H1 (cell line): ENCODE measurements around the gene POU5F1. TPM values are rescaled to one million over a fixed set of nuclear protein-coding genes. Genes with fewer than 3 reads are reported as not detected.

Experiments
- CHD1 ChIP-seq: IDR thresholded peaks from 2 replicates; pipeline ENCODE4 v1.6.1; 2012; ENCODE audit warnings: low read depth, low read length, improper control_type of control experiment
- KDM5A ChIP-seq: fragments of 200-600 bp; IDR thresholded peaks from 2 replicates; pipeline ENCODE4 v1.7.1; 2012; ENCODE audit warnings: mild to moderate bottlenecking, low read length, inconsistent platforms, mixed read lengths
- TCF12 ChIP-seq: IDR thresholded peaks from 2 replicates; pipeline ENCODE4 v1.6.1; 2011; ENCODE audit warnings: low read depth, mild to moderate bottlenecking, low read length
- polyA plus RNA-seq, 7 experiments: library from polyadenylated mRNA; depleted of rRNA in 3 of 7; stranded (reverse) in 5 of 7; unstranded in 2 of 7; fragments of >200 nt in 5 of 7; fragments of 200-250 nt in 2 of 7; gene quantifications; 1 replicate in 5 of 7; 2 replicates in 1 of 7; 4 replicates in 1 of 7; pipeline versions ENCODE4 v1.2.1 to v1.2.3, GENCODE V29; 2011 to 2013; ENCODE audit warnings: missing spikeins in 2 of 7, mixed read lengths in 2 of 7
- total RNA-seq: library from RNA; stranded (reverse); fragmentation: NEBNext Ultra II Directional; extraction: Animal tissue kit (Norgen Biotek cat#: 25700); gene quantifications from 2 replicates; pipeline ENCODE4 v1.2.1, GENCODE V29; 2021
- TF ChIP-seq, protein P1 (sequence below): fragments of 300-600 bp; sonication (generic); IDR thresholded peaks from 2 replicates; pipeline ENCODE4 v1.7.1; 2012; ENCODE audit warnings: low read length, moderate library complexity, mild to moderate bottlenecking, inconsistent platforms; ENCODE audit not compliant: insufficient replicate concordance

POU5F1 gene
- total and polyA plus RNA-seq, 2 of the 8 experiments (the other 6 are each of a cell fraction or from before 2014, with no cell fraction given): 2,437 to 2,526 TPM

DNA sequence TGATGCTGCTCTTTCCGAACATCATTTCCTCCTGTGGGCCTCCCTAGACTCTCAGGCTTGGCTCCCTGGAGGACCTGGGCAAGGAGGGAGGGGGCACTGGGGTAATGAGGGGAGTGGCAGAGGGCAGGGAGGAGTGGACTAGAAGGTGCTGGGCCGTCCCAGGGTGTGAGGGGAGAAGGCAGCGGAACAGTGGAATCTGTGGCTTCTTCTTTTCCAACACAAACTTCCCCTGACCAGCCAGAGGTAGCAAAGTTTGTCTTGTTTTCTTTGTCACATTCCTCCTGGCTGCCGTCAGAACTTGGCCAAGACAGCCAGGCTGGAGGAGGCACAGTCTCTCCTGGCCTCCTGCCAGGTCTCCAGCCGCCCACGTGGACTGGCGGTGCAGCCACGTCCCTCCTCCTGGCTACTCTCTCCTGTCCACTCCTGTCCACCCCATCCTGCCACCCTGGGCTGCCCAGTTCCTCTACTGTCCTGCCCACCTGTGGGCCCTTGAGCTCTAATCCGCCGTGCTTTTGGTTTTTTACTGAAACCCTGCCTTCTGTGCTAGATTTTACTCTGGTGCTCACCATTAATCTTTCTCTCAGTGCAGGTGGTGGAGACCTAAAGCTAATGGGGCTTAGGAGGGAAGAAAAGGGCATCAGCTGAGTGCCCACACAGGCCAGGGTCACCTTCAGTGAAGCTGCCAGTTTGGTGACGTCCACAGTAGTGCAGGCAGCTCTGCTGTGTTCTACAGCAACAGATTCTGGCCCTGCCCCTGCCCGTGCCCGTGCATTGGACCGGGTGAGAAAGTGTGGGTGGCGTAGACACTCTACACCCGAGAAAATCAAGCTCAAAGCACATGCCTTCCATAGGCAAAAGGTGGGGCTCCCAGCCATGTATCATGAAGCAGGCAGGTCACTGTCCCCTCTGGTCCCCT is 47.4 kb downstream of the POU5F1 start (continued):
- TF ChIP-seq KDM5A (no peak), CHD1 (no peak), TCF12 (no peak)
- TF ChIP-seq, protein P1, sequence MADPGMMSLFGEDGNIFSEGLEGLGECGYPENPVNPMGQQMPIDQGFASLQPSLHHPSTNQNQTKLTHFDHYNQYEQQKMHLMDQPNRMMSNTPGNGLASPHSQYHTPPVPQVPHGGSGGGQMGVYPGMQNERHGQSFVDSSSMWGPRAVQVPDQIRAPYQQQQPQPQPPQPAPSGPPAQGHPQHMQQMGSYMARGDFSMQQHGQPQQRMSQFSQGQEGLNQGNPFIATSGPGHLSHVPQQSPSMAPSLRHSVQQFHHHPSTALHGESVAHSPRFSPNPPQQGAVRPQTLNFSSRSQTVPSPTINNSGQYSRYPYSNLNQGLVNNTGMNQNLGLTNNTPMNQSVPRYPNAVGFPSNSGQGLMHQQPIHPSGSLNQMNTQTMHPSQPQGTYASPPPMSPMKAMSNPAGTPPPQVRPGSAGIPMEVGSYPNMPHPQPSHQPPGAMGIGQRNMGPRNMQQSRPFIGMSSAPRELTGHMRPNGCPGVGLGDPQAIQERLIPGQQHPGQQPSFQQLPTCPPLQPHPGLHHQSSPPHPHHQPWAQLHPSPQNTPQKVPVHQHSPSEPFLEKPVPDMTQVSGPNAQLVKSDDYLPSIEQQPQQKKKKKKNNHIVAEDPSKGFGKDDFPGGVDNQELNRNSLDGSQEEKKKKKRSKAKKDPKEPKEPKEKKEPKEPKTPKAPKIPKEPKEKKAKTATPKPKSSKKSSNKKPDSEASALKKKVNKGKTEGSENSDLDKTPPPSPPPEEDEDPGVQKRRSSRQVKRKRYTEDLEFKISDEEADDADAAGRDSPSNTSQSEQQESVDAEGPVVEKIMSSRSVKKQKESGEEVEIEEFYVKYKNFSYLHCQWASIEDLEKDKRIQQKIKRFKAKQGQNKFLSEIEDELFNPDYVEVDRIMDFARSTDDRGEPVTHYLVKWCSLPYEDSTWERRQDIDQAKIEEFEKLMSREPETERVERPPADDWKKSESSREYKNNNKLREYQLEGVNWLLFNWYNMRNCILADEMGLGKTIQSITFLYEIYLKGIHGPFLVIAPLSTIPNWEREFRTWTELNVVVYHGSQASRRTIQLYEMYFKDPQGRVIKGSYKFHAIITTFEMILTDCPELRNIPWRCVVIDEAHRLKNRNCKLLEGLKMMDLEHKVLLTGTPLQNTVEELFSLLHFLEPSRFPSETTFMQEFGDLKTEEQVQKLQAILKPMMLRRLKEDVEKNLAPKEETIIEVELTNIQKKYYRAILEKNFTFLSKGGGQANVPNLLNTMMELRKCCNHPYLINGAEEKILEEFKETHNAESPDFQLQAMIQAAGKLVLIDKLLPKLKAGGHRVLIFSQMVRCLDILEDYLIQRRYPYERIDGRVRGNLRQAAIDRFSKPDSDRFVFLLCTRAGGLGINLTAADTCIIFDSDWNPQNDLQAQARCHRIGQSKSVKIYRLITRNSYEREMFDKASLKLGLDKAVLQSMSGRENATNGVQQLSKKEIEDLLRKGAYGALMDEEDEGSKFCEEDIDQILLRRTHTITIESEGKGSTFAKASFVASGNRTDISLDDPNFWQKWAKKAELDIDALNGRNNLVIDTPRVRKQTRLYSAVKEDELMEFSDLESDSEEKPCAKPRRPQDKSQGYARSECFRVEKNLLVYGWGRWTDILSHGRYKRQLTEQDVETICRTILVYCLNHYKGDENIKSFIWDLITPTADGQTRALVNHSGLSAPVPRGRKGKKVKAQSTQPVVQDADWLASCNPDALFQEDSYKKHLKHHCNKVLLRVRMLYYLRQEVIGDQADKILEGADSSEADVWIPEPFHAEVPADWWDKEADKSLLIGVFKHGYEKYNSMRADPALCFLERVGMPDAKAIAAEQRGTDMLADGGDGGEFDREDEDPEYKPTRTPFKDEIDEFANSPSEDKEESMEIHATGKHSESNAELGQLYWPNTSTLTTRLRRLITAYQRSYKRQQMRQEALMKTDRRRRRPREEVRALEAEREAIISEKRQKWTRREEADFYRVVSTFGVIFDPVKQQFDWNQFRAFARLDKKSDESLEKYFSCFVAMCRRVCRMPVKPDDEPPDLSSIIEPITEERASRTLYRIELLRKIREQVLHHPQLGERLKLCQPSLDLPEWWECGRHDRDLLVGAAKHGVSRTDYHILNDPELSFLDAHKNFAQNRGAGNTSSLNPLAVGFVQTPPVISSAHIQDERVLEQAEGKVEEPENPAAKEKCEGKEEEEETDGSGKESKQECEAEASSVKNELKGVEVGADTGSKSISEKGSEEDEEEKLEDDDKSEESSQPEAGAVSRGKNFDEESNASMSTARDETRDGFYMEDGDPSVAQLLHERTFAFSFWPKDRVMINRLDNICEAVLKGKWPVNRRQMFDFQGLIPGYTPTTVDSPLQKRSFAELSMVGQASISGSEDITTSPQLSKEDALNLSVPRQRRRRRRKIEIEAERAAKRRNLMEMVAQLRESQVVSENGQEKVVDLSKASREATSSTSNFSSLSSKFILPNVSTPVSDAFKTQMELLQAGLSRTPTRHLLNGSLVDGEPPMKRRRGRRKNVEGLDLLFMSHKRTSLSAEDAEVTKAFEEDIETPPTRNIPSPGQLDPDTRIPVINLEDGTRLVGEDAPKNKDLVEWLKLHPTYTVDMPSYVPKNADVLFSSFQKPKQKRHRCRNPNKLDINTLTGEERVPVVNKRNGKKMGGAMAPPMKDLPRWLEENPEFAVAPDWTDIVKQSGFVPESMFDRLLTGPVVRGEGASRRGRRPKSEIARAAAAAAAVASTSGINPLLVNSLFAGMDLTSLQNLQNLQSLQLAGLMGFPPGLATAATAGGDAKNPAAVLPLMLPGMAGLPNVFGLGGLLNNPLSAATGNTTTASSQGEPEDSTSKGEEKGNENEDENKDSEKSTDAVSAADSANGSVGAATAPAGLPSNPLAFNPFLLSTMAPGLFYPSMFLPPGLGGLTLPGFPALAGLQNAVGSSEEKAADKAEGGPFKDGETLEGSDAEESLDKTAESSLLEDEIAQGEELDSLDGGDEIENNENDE: no peak
